HG03558 (cell line): Measurements from ENCODE around the gene LRRC8C.

ENCODE experiments used
- ATAC-seq: cut with Tn5 transposase; IDR thresholded peaks from one replicate; pipeline ENCODE4 v1.9.1; 2021; ENCODE audit warnings: moderate number of reproducible peaks; ENCODE audit not compliant: unreplicated experiment; ENCODE audit errors: extremely low read depth

Gene LRRC8C

GRCh38 chr1:89631816-89632656 is 884 bp upstream of the LRRC8C start:
- no peak for ATAC-seq

GRCh38 chr1:89633248-89633799 is 404 bp downstream of the LRRC8C start:
- ATAC-seq: peak; percentile 12

GRCh38 chr1:89633800-89634625 is 1.1 kb downstream of the LRRC8C start:
- no peak for ATAC-seq

GRCh38 chr1:89635825-89636815 is 3.2 kb downstream of the LRRC8C start:
- ATAC-seq: no peak

- ATAC-seq: no peak
Observed at GRCh38 chr1:89637496-89637895, 4.6 kb downstream of the LRRC8C start.

- ATAC-seq: no peak
Observed at GRCh38 chr1:89640440-89640839, 7.5 kb downstream of the LRRC8C start.

GRCh38 chr1:89641781-89642180 is 8.9 kb downstream of the LRRC8C start:
- no peak for ATAC-seq

GRCh38 chr1:89643577-89643976 is 10.7 kb downstream of the LRRC8C start:
- ATAC-seq: no peak

GRCh38 chr1:89644119-89644814 is 11.3 kb downstream of the LRRC8C start:
- ATAC-seq: no peak

GRCh38 chr1:89646259-89646658 is 13.3 kb downstream of the LRRC8C start:
- ATAC-seq: no peak

GRCh38 chr1:89649783-89650182 is 16.9 kb downstream of the LRRC8C start:
- ATAC-seq: no peak

- no peak for ATAC-seq
Observed at GRCh38 chr1:89652373-89652772, 19.5 kb downstream of the LRRC8C start.

GRCh38 chr1:89657886-89658285 is 25.0 kb downstream of the LRRC8C start:
- ATAC-seq: peak; percentile 43

- ATAC-seq: no peak
Observed at GRCh38 chr1:89659322-89660081, 26.6 kb downstream of the LRRC8C start.

- ATAC-seq: no peak
Observed at GRCh38 chr1:89660224-89661061, 27.5 kb downstream of the LRRC8C start.

GRCh38 chr1:89665941-89666340 is 33.0 kb downstream of the LRRC8C start:
- no peak for ATAC-seq

GRCh38 chr1:89666640-89667039 is 33.7 kb downstream of the LRRC8C start:
- ATAC-seq: no peak

GRCh38 chr1:89667691-89668090 is 34.8 kb downstream of the LRRC8C start:
- ATAC-seq: no peak
